Vagina (tissue), 2 donors: ENCODE results near the gene TRAPPC8.
"Not testable (repeated sequence)": the region's sequence is repeated elsewhere in the genome, so short reads cannot be mapped to it uniquely, and the experiment has no call there.

ENCODE experiments used
- CTCF ChIP-seq, 3 experiments: fragments of 450-650 bp in 2 of 3; fragments of 200-600 bp in 1 of 3; sonication (generic) in 1 of 3; IDR thresholded peaks; one replicate each; pipeline ENCODE4 v1.5.1; 2017 to 2019; ENCODE audit warnings: antibody characterized with exemption in 3 of 3, mild to moderate bottlenecking in 2 of 3, moderate library complexity in 2 of 3
- POLR2A ChIP-seq, 2 donors: fragments of 450-650 bp; IDR thresholded peaks; one replicate each; pipeline ENCODE4 v1.6.1; 2017; ENCODE audit warnings: antibody characterized with exemption in 2 of 2, mild to moderate bottlenecking in 2 of 2, moderate library complexity in 2 of 2
- POLR2AphosphoS5 ChIP-seq, 2 donors: sonication (generic); formaldehyde crosslinking; IDR thresholded peaks; one replicate each; pipeline ENCODE4 v1.9.0; 2017; ENCODE audit warnings: antibody characterized with exemption in 2 of 2, mild to moderate bottlenecking in 2 of 2, low read depth in 1 of 2; ENCODE audit not compliant: insufficient read depth in 1 of 2

- TF ChIP-seq POLR2A (IDR thresholded peaks at IDR 0.05); POLR2AphosphoS5 (IDR thresholded peaks at IDR 0.05; ENCODE audit: insufficient read depth in 1 of 2, low read depth in 1 of 2); CTCF (IDR thresholded peaks at IDR 0.05): not testable (repeated sequence)
Observed at GRCh38 chr18:31948349-31948748, 5.4 kb upstream of the TRAPPC8 start.
